ENCODE measurements around the gene PRRT2.

Gene PRRT2

GRCh38 chr16:29862884-29863668, 51.1 kb downstream of the PRRT2 start, which contains the start of gene CDIPT:
Gene CDIPT (minus strand): TSS chr16:29863226. CDS start chr16:29862857, 369 bp downstream.
- Mint-ChIP-seq H3K27me3 (peaks cover 7% of the 10 kb centered on the region), H3K36me3 (peaks cover 15% of the 10 kb centered on the region), H3K4me3 (peak within 1 kb of the TSS; percentile 98), H3K27ac (peak within 1 kb of the TSS; percentile 96), H3K9me3 (no peaks in the 10 kb centered on the region), H3K4me1 (peaks cover 13% of the 10 kb centered on the region)
- DNase-seq (ENCODE audit: low spot score in 2 of 2) (peak; percentile 88 to 90), ATAC-seq (ENCODE audit: low read depth) (peak; percentile 98)

GRCh38 chr16:29863669-29863984, 51.6 kb downstream of the PRRT2 start:
- H3K27ac Mint-ChIP-seq, result peak overlapping the region; percentile 96
- DNase-seq (ENCODE audit: low spot score in 2 of 2), result no peak
- peaks cover 11% of the 10 kb centered on the region for H3K36me3 Mint-ChIP-seq
- H3K9me3 Mint-ChIP-seq, result no peaks in the 10 kb centered on the region
- H3K27me3 Mint-ChIP-seq, result peaks cover 7% of the 10 kb centered on the region
- no peak for ATAC-seq (ENCODE audit: low read depth)
- peaks cover 13% of the 10 kb centered on the region for H3K4me1 Mint-ChIP-seq
- peak overlapping the region; percentile 98 for H3K4me3 Mint-ChIP-seq

GRCh38 chr16:29864205-29864604, 52.2 kb downstream of the PRRT2 start:
- Mint-ChIP-seq H3K9me3 (no peaks in the 10 kb centered on the region), H3K4me1 (peaks cover 13% of the 10 kb centered on the region), H3K27me3 (peaks cover 7% of the 10 kb centered on the region), H3K27ac (no peak overlapping the region), H3K4me3 (no peak overlapping the region), H3K36me3 (peaks cover 7% of the 10 kb centered on the region)
- no peak for ATAC-seq (ENCODE audit: low read depth)
- no peak for DNase-seq (ENCODE audit: low spot score in 2 of 2)

Data from memory B cell (primary cell).